Measurements from ENCODE around the gene BNIP3.

Gene BNIP3

DNA sequence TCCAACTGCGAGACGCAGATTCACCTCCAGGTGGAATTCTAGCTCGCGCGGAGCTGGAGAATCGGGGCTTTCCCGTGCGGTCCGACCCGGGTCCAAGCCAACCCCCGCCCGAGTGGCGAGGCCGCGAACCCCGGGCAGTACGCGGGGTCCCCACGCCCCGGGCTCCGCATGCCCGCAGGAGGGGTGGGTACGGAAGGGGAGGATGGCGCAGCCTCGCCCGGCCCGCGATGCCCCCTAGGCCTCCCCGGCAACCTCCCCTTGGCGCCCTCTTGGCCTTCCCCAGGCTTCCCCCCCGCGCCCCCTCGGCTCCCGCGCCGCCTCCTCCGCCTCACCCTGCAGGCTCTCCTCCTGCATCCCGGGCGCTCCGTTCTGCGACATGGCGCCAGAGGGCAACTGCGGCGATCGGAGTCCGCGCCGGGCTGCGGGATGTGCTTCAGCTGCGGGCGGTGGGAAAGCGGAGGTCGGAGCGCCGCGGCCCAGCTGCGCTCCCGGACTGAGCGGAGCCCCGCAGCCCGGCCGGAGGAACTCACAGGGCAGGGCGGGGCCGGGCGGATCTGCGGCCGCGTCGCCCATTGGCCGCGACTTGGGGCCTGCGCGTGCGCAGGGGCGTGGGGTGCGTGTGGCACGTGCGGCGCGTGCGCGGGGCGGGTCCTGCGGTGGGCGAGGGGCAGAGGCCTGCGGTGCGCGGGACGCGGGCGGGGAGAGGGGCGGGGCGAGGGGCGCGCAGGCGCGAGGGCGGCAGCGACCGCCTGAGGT, at the start of gene BNIP3:
BNIP3 (minus strand) TSS at position 495 of the 756 bp plus-strand sequence; CDS start at position 378, 117 bp downstream.
- DNase-seq: peak; percentile 98

DNA sequence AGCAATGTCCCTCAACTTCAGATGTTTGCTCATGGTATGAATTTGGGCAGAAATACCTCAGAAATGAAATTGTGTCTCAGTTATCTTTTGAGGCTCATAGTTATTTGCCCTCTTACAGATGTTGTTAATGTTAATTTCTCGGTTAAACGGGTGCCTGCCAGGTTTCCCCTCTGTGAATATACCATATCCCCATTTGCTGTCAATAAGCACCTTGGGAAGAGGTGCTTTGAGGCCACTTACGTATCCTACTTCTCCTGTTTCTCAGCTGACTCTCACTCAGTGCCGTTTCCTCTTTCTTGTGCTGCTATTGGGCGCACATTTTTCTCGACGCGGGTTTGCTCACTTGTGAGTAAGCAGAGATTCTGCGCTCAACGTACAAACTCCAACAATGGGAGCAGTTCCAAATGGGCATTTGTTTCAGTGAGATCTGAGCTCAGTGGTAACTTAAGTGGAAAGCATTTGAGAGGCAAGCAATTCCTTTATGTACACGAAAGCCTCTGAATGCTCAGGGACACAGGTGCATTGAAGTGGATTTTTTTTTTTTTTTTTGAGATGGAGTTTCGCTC, 49.3 kb upstream of the BNIP3 start:
- no peak for DNase-seq

- no peak for DNase-seq
These were observed 47.0 kb upstream of the BNIP3 start for GRCh38 chr10:132028706-132029105.

DNA sequence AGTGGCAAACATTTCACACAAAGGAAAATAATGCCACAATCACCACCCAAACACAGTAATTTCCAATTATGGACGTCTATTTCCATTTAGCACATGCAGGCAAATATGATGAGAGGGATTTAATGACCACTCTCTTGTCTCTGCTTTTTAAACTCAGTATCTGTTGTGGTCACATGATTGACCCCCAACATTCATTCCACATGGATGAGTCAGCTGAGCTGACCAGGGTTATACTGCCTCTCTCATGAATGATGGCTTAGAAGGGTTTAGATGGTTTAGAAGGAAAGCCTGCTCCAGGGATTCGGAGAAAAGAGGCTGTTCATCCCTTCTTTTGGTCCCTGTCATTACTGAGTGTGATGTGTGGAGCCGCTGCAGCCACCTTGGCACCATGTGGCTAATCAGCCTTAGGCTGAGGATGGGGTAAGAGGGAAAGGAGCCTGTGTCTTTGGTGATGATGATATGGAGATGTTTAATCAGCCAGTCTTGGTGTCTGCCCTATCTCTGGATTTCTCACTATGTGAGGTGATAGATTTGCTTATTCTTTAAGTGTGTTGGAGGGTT, 45.8 kb upstream of the BNIP3 start:
- DNase-seq: no peak

DNA sequence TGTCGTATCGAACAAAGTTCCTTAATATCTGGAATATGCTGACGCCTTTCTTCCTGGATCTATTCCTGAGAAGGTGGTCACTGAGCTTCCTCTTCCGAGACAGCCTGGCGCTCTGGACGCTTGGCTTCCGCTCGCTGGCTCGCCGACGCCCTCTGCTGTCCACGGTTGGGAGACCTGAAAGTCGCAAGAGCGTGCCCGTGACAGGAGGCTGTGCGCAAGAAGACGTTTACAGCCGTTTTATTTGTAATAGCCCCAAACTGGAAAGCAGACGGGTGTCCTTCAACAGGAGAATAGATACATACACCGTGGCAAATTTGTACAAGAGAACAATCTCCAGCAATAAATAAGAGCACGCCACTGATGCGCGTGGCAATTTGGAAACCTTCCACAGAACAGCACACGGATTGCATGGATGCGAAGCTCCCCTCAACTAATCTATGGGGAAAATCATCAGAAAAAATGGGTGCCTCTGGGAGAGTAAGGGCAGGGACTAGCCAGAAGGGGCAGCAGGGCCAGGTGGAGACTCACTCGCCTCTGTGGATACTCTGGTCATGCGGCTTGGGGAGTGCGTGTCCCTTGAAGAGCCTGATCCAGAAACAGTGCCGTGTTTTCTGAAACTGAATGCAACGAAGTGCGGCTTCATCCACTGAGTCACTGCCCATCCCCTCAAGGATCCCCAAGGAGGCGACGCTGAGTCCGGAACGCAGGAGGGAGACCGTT, 41.5 kb upstream of the BNIP3 start:
- DNase-seq: peak; percentile 81

- DNase-seq: no peak
These were observed 40.5 kb upstream of the BNIP3 start for GRCh38 chr10:132022241-132022640.

GRCh38 chr10:132021504-132022143, 39.9 kb upstream of the BNIP3 start:
- no peak for DNase-seq

- no peak for DNase-seq
These were observed 39.3 kb upstream of the BNIP3 start for GRCh38 chr10:132021046-132021445.

GRCh38 chr10:132020456-132020855, 38.7 kb upstream of the BNIP3 start:
- no peak for DNase-seq

- DNase-seq: no peak
These were observed 37.6 kb upstream of the BNIP3 start for GRCh38 chr10:132019366-132019765.

- no peak for DNase-seq
These were observed 36.7 kb upstream of the BNIP3 start for GRCh38 chr10:132018446-132018845.

- no peak for DNase-seq
These were observed 34.8 kb upstream of the BNIP3 start for GRCh38 chr10:132016514-132016913.

DNA sequence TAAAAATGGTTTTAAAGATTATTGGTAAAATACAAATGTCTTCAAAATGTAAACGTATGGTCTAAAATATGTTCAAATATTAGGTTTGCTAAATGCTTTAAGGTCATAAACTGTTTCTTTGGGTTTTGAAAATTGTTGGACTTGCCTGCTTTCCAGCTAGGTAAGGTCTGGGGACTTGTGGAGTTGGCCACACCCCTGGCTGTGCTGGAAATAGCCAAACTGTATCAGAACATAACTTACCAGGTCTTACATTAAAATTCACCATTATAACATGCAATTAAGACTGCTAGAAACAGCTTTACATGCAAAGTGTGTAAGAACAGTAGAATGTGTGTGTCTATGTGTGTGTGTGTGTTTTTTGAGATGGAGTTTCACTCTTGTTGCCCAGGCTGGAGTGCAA, 29.7 kb upstream of the BNIP3 start:
- DNase-seq: no peak

DNA sequence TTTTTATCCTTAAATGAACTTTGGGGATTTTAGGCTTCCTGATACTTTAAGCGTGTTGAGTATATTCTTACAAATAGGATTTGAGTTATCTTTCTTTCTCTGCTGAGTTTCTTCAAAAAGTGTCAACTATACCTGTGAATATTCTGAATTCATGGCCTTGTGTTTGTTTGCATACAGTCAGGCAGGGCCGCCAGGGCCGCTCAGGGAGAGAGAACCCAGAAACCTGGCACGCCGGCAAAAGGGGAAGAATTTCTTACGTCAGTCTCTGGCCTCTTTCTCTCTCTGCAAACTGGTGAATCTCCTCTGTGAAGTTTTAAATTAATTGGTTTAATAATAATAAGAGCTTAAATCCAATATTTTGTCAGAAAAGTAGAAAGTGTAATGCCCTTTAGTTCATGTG, 29.3 kb upstream of the BNIP3 start:
- DNase-seq: no peak

GRCh38 chr10:132010483-132010882, 28.8 kb upstream of the BNIP3 start:
- no peak for DNase-seq

GRCh38 chr10:132009575-132009974, 27.9 kb upstream of the BNIP3 start:
- DNase-seq: no peak

DNA sequence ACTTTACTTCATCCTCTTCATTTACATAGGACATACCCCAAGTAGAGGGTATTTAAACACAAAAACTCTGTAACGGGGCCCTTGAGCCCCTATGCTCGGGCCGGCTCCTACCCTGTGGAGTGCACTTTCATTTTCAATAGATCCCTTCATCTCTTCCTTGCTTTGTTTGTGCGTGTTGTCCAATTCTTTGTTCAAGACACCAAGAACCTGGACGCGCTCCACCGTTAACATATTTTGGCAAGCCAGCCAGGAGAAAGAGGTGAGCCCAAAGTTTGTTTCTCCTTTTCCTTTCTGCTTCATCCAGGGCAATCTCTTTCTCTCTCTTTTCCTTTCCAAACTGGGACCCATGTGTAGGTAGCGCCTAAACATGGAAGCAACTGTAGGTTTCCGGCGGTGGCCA, 26.0 kb upstream of the BNIP3 start:
- no peak for DNase-seq

GRCh38 chr10:132006966-132007365, 25.2 kb upstream of the BNIP3 start:
- no peak for DNase-seq

DNA sequence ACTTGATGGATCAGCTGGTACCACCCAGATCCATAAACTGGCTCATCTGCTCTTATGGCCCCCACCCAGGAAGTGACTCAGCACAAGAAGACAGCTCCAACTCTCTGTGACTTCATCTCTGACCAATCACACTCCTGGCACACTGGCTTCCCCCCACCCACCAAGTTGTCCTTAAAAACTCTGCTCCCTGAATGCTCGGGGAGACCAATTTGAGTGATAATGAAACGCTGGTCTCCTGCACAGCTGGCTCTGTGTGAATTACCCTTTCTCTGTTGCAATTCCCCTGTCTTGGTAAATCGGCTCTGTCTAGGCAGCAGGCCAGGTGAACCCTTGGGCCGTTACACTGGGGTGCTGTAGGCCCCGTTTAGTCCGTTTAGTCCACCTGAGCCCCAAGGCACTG, 23.4 kb upstream of the BNIP3 start:
- no peak for DNase-seq

DNA sequence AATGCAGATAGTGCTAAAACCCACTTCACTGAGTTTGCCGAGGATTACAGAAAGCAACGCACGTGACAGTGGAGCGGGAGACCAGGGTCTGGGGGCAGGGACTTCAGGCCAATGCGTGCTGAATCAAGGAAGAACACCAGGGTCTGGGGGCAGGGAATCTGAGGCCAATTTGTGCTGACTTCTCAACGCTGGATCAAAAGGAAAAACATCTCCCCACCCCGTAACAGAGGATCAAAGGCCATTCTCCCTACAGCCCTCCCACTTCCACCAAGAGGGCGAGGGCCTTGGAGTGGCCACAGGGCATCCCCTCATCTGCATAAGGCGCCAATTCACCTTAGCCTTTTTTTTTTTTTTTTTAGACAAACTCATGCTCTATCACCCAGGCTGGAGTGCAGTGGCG, 22.3 kb upstream of the BNIP3 start:
- no peak for DNase-seq

DNA sequence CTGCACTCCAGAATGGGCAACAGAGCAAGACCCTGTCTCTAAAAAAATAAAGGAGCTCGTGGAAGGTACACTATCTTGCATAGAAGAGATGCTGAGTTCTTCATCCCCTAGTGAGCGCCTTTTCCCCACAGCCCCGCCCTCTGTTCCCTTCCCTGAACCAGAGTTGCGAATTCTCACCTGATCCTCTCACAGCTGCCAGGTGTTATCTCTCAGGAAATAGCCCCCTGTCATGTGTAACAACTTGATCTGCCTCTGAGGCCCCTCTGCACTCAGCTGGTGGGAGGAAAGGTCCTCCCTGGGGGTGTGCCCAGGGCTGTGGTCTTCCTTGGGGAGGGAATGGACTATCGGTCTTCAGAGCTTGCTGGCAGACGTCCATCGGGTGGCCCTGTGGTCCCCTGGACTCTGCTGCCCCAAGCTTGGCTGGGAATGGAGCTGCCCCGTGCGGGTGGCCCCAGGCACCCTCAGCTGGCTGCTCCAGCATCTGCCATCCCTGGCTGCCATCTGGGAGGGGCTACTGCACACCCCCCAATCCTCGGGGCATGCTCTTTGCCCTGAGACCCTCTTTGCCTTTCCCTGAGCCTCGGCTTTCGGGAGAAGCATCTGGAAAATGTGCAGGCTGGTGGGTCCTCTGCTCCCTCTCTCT, 21.7 kb upstream of the BNIP3 start:
- no peak for DNase-seq

DNA sequence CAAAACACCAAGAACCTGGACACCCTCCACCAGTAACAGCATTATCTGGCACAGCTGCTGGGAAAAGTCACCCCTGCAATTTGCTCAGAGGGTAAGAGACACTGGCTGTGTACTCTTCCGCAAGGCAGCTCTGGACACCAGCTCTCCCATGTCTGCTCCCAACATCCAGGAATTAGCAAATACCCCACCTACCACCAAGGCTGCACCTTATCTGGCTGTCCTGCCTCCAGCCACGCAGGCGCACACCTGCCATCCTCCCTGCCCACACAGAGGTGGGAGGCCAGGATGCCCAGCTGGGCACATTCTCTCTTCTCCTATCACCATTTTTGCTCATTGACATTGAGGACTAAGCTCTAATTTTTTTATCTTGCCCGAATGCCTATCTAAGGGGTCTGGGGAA, 20.3 kb upstream of the BNIP3 start:
- no peak for DNase-seq

Data from right hindlimb (tissue), 1 donor.